Measurements from ENCODE around the gene LRIG2.

Gene LRIG2

DNA sequence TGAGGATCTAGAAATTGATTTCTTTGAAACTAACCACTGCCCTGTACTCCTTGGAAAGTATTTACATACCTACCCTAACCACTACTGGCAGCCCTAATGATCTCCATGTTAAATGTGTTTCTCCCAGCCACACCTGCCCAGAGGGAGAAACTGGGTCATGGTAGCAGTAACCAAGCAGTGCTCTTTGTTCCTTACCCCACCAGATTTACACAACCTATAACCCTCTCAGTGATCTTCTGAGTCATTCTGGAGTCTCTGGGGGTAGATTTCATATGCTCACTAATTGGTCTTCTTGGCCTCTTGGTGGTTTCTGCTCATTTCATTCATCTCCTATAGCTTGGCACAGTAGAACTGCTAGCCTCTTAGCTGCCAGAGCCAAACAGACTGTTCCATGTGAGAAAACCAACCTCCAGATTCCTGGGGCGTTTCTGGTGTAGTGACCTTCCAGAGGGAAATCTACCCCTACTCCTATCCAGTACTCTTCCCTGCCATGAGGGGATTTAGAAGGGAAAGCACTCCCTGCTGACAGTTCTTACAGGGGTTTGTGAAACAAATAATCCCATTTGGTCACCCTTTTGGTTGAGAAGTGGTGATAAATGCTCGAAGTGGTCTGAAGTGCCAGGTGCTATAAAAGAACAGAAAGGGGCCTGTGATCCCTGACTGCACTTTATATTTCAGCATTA is 36.2 kb upstream of the LRIG2 start:
- Histone ChIP-seq H3K79me2 (ENCODE audit: insufficient read depth, low read length) (no peaks in the 10 kb centered on the region), H3K9me2 (replicated peaks; ENCODE audit: low read depth, low read length) (no peaks in the 10 kb centered on the region), H3K9me3 (ENCODE audit: insufficient read depth, low read depth, low read length) (no peaks in the 10 kb centered on the region), H3F3A (ENCODE audit: low read depth) (no peaks in the 10 kb centered on the region), H2AFZ (ENCODE audit: low read length) (no peak overlapping the region), H3K36me3 (ENCODE audit: insufficient read depth, low read length) (no peaks in the 10 kb centered on the region), H3K4me2 (ENCODE audit: low read depth, low read length, poor library complexity, severe bottlenecking) (no peak overlapping the region), H3K4me3 (ENCODE audit: low read length, poor library complexity, severe bottlenecking) (no peak overlapping the region), H3K9ac (ENCODE audit: low read depth, low read length, poor library complexity, severe bottlenecking) (no peak overlapping the region), H4K20me1 (ENCODE audit: insufficient read depth, low read length, poor library complexity, severe bottlenecking) (no peaks in the 10 kb centered on the region), H3K4me1 (ENCODE audit: insufficient read depth, low read length, poor library complexity, severe bottlenecking) (no peaks in the 10 kb centered on the region), H3K27me3 (ENCODE audit: insufficient read depth, low read length, poor library complexity, severe bottlenecking) (no peaks in the 10 kb centered on the region)
- TF ChIP-seq, protein P1, sequence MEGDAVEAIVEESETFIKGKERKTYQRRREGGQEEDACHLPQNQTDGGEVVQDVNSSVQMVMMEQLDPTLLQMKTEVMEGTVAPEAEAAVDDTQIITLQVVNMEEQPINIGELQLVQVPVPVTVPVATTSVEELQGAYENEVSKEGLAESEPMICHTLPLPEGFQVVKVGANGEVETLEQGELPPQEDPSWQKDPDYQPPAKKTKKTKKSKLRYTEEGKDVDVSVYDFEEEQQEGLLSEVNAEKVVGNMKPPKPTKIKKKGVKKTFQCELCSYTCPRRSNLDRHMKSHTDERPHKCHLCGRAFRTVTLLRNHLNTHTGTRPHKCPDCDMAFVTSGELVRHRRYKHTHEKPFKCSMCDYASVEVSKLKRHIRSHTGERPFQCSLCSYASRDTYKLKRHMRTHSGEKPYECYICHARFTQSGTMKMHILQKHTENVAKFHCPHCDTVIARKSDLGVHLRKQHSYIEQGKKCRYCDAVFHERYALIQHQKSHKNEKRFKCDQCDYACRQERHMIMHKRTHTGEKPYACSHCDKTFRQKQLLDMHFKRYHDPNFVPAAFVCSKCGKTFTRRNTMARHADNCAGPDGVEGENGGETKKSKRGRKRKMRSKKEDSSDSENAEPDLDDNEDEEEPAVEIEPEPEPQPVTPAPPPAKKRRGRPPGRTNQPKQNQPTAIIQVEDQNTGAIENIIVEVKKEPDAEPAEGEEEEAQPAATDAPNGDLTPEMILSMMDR (conservative IDR thresholded peaks at IDR 0.05; ENCODE audit: low read length), result no peak
- TF ChIP-seq EZH2phosphoT487 (IDR thresholded peaks at IDR 0.05; ENCODE audit: borderline replicate concordance), result no peak

DNA sequence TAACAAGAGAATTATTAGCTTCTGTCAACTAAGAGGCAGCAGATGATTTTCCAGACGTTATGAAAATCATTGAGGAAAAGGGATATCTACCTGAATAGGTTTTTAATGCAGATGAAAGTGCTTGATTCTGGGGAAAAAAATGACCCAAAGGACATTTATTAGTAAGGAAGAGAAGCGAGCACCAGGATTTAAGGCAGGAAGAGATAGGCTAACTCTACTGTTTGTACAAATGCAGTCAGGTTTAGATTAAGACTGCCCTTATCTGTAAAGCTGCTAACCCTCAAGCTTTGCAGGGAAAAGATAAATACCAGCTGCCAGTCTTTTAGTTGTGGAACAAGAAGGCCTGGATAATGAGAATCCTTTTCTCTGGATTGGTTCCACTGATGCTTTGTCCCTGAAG is 33.0 kb upstream of the LRIG2 start:
- TF ChIP-seq EZH2phosphoT487 (IDR thresholded peaks at IDR 0.05; ENCODE audit: borderline replicate concordance), result no peak
- TF ChIP-seq, protein P1 (conservative IDR thresholded peaks at IDR 0.05; ENCODE audit: low read length), result no peak
- H3K4me1 ChIP-seq (ENCODE audit: insufficient read depth, low read length, poor library complexity, severe bottlenecking), result peaks cover 6% of the 10 kb centered on the region

DNA sequence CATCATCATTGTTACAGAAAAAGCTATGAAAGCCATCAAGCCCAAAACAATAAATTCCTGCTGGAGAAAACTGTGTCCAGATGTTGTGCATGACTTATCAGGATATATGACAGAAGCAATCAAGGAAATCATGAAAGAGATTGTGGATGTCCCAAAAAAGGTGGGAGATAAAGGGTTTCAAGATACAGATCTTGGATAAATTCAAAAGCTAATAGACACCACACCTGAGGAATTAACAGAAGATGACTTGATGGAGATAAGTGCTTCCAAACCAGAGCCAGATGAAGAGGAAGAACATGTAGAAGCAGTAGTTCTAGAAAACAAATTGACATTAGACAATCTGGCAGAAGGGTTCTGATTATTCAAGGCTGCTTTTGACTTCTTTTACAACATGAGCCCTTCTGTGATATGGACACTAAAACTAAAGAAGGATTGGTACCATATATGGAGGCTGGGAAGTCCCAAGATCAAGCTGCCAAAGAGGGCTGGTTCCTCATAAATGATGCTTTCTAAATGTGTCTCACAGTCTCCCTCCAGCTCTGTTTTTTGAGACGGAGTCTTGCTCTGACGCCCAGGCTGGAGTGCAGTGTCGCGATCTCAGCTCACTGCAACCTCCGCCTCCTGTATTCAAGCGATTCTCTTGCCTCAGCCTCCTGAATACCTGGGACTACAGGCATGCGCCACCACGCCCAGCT is 32.1 kb upstream of the LRIG2 start:
- Histone ChIP-seq H4K20me1 (ENCODE audit: insufficient read depth, low read length, poor library complexity, severe bottlenecking) (no peaks in the 10 kb centered on the region), H3K4me3 (ENCODE audit: low read length, poor library complexity, severe bottlenecking) (no peak overlapping the region), H3K4me1 (ENCODE audit: insufficient read depth, low read length, poor library complexity, severe bottlenecking) (peaks cover 6% of the 10 kb centered on the region), H3K4me2 (ENCODE audit: low read depth, low read length, poor library complexity, severe bottlenecking) (no peak overlapping the region), H3K79me2 (ENCODE audit: insufficient read depth, low read length) (no peaks in the 10 kb centered on the region), H3K9ac (ENCODE audit: low read depth, low read length, poor library complexity, severe bottlenecking) (no peak overlapping the region), H3K36me3 (ENCODE audit: insufficient read depth, low read length) (no peaks in the 10 kb centered on the region), H3K27me3 (ENCODE audit: insufficient read depth, low read length, poor library complexity, severe bottlenecking) (no peaks in the 10 kb centered on the region), H2AFZ (ENCODE audit: low read length) (no peak overlapping the region), H3K9me2 (replicated peaks; ENCODE audit: low read depth, low read length) (no peaks in the 10 kb centered on the region), H3F3A (ENCODE audit: low read depth) (no peaks in the 10 kb centered on the region), H3K9me3 (ENCODE audit: insufficient read depth, low read depth, low read length) (no peaks in the 10 kb centered on the region)
- TF ChIP-seq, protein P1 (conservative IDR thresholded peaks at IDR 0.05; ENCODE audit: low read length), result no peak
- no peak for TF ChIP-seq EZH2phosphoT487 (IDR thresholded peaks at IDR 0.05; ENCODE audit: borderline replicate concordance)

More for the DNA sequence above, 33.0 kb upstream of the LRIG2 start:
- H3K36me3 ChIP-seq (ENCODE audit: insufficient read depth, low read length), result no peaks in the 10 kb centered on the region
- no peaks in the 10 kb centered on the region for H3K9me2 ChIP-seq (replicated peaks; ENCODE audit: low read depth, low read length)
- H3F3A ChIP-seq (ENCODE audit: low read depth), result no peaks in the 10 kb centered on the region
- H2AFZ ChIP-seq (ENCODE audit: low read length), result no peak overlapping the region
- H3K9me3 ChIP-seq (ENCODE audit: insufficient read depth, low read depth, low read length), result no peaks in the 10 kb centered on the region
- no peak overlapping the region for H3K4me3 ChIP-seq (ENCODE audit: low read length, poor library complexity, severe bottlenecking)
- H3K9ac ChIP-seq (ENCODE audit: low read depth, low read length, poor library complexity, severe bottlenecking), result no peak overlapping the region
- H4K20me1 ChIP-seq (ENCODE audit: insufficient read depth, low read length, poor library complexity, severe bottlenecking), result no peaks in the 10 kb centered on the region
- H3K4me2 ChIP-seq (ENCODE audit: low read depth, low read length, poor library complexity, severe bottlenecking), result no peak overlapping the region
- no peaks in the 10 kb centered on the region for H3K27me3 ChIP-seq (ENCODE audit: insufficient read depth, low read length, poor library complexity, severe bottlenecking)
- no peaks in the 10 kb centered on the region for H3K79me2 ChIP-seq (ENCODE audit: insufficient read depth, low read length)

Data from Loucy (cell line).